Right atrium auricular region (tissue), 2 donors: ENCODE data around the gene ROR2. TPM values are rescaled to one million over a fixed set of nuclear protein-coding genes. Genes with fewer than 3 reads are reported as not detected.

Experiments used
- DNase-seq: peaks from one replicate; pipeline ENCODE4 v3.0.0-alpha.2; 2019; ENCODE audit warnings: low spot score
- H3K27ac ChIP-seq, 2 donors: fragments of 200-600 bp; sonication (generic); 1 replicate in 1 of 2; 2 replicates in 1 of 2; pipeline ENCODE4 v1.5.1; 2016 to 2019
- H3K27me3 ChIP-seq, 2 donors: fragments of 200-600 bp; sonication (generic); one replicate each; pipeline versions ENCODE4 v1.5.1 to v1.6.0; 2017 to 2019
- H3K36me3 ChIP-seq: fragments of 200-600 bp; sonication (generic); one replicate; pipeline ENCODE4 v1.5.1; 2016
- H3K4me1 ChIP-seq, 2 donors: fragments of 200-600 bp; sonication (generic); one replicate each; pipeline versions ENCODE4 v1.5.1 to v1.6.0; 2017 to 2019
- H3K4me3 ChIP-seq, 2 donors: fragments of 200-600 bp; sonication (generic); 1 replicate in 1 of 2; 2 replicates in 1 of 2; pipeline ENCODE4 v1.5.1; 2017 to 2019; ENCODE audit warnings: mild to moderate bottlenecking in 1 of 2, moderate library complexity in 1 of 2
- H3K9me3 ChIP-seq, 2 donors: fragments of 200-600 bp; sonication (generic); one replicate each; pipeline ENCODE4 v1.5.1; 2019
- CTCF ChIP-seq, 2 donors: fragments of 200-600 bp; sonication (generic); IDR thresholded peaks; one replicate each; pipeline ENCODE4 v1.5.1; 2019; ENCODE audit warnings: antibody characterized with exemption in 2 of 2
- total RNA-seq, 2 donors: library from RNA; depleted of rRNA; stranded (reverse); fragments of >200 nt; gene quantifications; one replicate each; pipeline ENCODE4 v1.1.0, GENCODE V29; 2016

Gene ROR2
- total RNA-seq, 2 donors from 2014 or later, result 21.8 to 28.5 TPM

- Histone ChIP-seq H3K36me3 (no peaks in the 10 kb centered on the region), H3K4me3 (no peak overlapping the region), H3K27ac (no peak overlapping the region), H3K27me3 (no peaks in the 10 kb centered on the region), H3K9me3 (peaks cover 2 to 12% of the 10 kb centered on the region in 2 donors), H3K4me1 (peaks cover 0 to 12% of the 10 kb centered on the region in 2 donors)
- TF ChIP-seq CTCF (IDR thresholded peaks at IDR 0.05), result no peak
- no peak for DNase-seq
Observed at GRCh38 chr9:91935805-91936514, 14.1 kb downstream of the ROR2 start.

GRCh38 chr9:91935066-91935749, 14.8 kb downstream of the ROR2 start:
- Histone ChIP-seq H3K27me3 (no peaks in the 10 kb centered on the region), H3K4me3 (no peak overlapping the region), H3K27ac (no peak overlapping the region), H3K4me1 (peaks cover 0 to 12% of the 10 kb centered on the region in 2 donors), H3K9me3 (peaks cover 9 to 20% of the 10 kb centered on the region in 2 donors), H3K36me3 (no peaks in the 10 kb centered on the region)
- no peak for DNase-seq
- no peak for TF ChIP-seq CTCF (IDR thresholded peaks at IDR 0.05)

- Histone ChIP-seq H3K27me3 (no peaks in the 10 kb centered on the region), H3K9me3 (peaks cover 13 to 25% of the 10 kb centered on the region in 2 donors), H3K4me3 (no peak overlapping the region), H3K27ac (no peak overlapping the region), H3K4me1 (peaks cover 0 to 12% of the 10 kb centered on the region in 2 donors), H3K36me3 (no peaks in the 10 kb centered on the region)
- TF ChIP-seq CTCF (IDR thresholded peaks at IDR 0.05), result no peak
- DNase-seq, result no peak
Observed at GRCh38 chr9:91934654-91935053, 15.4 kb downstream of the ROR2 start.

- no peaks in the 10 kb centered on the region for H3K36me3 ChIP-seq
- H3K4me1 ChIP-seq, result peaks cover 0 to 12% of the 10 kb centered on the region in 2 donors
- no peak for DNase-seq
- no peaks in the 10 kb centered on the region for H3K27me3 ChIP-seq
- no peak overlapping the region for H3K4me3 ChIP-seq
- no peak for TF ChIP-seq CTCF (IDR thresholded peaks at IDR 0.05)
- H3K9me3 ChIP-seq, result peaks cover 13 to 31% of the 10 kb centered on the region in 2 donors
- H3K27ac ChIP-seq, result no peak overlapping the region
Observed at GRCh38 chr9:91933556-91934352, 16.3 kb downstream of the ROR2 start.

- Histone ChIP-seq H3K27me3 (no peaks in the 10 kb centered on the region), H3K4me3 (no peak overlapping the region), H3K4me1 (peaks cover 0 to 5% of the 10 kb centered on the region in 2 donors), H3K27ac (no peak overlapping the region), H3K36me3 (no peaks in the 10 kb centered on the region), H3K9me3 (peaks cover 13 to 31% of the 10 kb centered on the region in 2 donors)
- DNase-seq, result no peak
- TF ChIP-seq CTCF (IDR thresholded peaks at IDR 0.05), result no peak
Observed at GRCh38 chr9:91930475-91930874, 19.6 kb downstream of the ROR2 start.
